GM18508 (cell line): ENCODE results near the gene RPL34.
A peak's percentile ranks its signal among the peaks of the same experiment; 100 is the strongest.
"Not testable (repeated sequence)": the region's sequence is repeated elsewhere in the genome, so short reads cannot be mapped to it uniquely, and the experiment has no call there.

Experiments
- ATAC-seq: cut with Tn5 transposase; IDR thresholded peaks from one replicate; pipeline ENCODE4 v1.9.1; 2021; ENCODE audit warnings: moderate number of reproducible peaks; ENCODE audit not compliant: insufficient read depth, unreplicated experiment

RPL34 gene

DNA sequence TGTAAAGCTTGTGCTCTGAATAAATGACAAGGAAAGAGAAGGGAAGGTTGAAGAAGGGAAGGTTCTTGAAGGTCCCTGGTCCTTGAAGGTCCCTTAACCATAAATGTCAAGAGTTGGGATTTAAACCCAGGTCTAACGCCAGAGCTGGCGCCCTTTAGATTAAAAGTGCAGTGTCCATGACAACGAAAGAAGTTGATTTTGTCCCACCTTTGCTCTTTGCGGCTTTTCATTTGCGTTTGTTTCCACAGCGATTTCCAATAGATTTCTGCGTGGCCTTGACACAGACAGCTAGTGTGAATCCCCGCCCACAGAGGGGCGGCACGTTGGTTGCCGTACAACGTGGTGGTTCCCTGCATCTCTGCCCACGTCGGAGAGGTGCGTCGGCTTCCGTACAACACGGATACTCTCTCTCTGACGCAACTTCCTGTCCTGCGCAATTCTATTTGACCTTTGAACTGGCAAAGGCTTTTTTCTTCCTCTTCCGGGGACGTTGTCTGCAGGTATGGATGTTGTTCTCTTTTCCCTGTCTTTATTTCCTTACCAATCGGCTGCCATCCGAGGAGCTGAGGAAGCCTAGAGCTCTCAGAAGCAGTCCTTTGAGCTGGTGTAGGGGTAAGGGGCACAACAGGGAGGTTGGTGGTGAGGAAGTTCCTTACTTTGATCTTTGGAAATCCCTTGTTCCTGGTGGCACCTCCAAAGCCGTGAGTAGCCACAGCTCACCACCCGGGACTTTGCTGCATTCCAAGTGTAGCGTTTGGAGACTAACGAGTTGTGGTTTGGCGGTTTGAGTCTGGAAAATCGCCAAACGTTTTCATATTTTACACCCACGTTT, at the start of gene RPL34:
RPL34 (plus strand) TSS at position 476 of the 832 bp plus-strand sequence. CDS start 1,384 bp downstream, outside the sequence.
- ATAC-seq, result peak; percentile 100

GRCh38 chr4:108570993-108571569, 49.3 kb upstream of the RPL34 start:
- no peak for ATAC-seq

GRCh38 chr4:108574402-108574801, 46.0 kb upstream of the RPL34 start:
- ATAC-seq, result no peak

- ATAC-seq, result no peak
Observed at GRCh38 chr4:108581083-108581482, 39.3 kb upstream of the RPL34 start.

- no peak for ATAC-seq
Observed at GRCh38 chr4:108586778-108587177, 33.6 kb upstream of the RPL34 start.

DNA sequence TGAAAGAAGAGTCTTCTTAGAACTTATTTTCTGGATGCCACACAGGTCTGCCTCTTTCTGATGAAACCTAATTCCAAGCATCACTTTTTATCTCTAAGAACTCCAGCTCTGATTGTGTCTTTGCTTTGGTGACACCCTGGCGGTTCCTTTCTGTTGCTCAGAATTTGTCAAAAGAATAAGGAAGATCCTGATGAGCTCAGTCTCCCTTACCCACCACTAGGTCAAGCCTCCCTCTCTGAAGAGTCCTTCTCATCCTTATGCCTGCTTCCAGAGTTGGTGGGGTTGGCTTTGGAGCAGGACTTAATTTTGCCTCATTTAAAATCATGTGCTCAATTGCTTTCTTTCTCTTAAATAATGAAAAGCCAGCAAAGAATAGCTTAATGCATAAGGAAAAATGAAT, 31.5 kb upstream of the RPL34 start:
- no peak for ATAC-seq

DNA sequence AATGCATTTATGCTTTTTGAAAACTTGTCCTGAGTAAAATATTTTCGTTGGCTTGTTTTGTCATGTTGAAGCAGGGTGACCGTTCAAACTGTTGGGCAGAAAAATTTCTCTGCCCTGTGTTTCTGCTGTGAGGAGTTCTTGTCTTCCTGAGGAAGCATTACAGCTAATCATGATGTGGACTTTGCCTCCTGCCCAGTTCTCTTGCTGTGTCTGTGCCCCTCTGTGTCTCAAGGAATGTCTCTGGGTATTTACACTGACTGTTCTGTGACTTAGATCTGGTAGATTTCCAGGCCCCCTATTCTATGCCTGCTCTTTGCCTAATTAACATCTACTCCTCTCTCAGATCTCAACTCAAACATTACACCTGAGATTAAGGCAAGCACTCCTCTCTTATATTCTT, 30.4 kb upstream of the RPL34 start:
- ATAC-seq, result no peak

DNA sequence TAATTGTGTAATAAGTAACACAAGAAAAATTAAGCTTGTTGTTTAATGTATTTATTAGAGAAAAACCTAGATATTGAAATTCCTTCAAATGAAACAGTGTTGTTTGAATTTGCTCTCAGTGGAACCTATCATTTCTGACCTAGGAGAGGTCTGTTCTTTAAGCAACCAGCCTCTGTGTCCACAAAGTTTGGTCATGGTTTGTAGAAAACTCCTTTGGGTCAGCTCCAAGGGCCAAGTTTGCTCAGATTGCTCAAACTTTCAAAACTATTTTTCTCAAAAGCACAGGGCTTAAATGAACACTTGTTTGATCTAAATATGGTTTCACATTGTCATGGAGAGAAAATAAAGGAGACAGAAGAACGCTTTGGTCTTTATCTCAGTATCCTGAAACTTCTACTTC, 29.6 kb upstream of the RPL34 start:
- no peak for ATAC-seq

DNA sequence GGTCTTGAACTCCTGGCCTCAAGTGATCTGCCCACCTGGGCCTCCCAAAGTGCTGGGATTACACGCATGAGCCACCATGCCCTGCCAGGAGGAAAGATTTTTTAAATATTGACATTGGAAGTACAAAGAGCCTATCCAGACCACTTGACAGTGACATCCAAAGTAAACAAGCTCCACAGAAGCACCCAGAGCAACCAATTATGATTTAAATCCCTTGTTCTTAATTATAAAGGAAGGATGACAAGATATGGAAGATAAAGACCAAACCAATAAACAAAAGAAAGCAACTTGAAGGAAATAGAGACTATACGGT, 27.7 kb upstream of the RPL34 start:
- ATAC-seq, result no peak

- ATAC-seq, result not testable (repeated sequence)
Observed at GRCh38 chr4:108594296-108594695, 26.1 kb upstream of the RPL34 start.

- no peak for ATAC-seq
Observed at GRCh38 chr4:108596344-108596743, 24.0 kb upstream of the RPL34 start.

DNA sequence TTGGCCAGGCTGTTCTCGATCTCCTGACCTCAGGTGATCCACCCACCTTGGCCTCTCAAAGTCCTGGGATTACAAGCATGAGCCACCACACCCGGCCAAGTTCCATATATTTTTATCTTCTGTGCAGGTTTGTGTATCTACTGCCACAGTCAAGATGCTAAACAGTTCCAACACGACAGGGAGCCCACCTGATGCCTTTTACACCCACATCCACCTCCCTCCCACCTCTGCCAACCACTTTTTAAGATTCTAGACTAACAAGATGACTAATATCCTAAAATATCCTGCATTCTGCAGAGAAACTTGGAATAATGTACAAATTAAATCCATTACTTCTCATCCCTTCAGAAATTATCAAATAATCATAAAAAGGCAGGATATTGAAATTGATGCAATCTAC, 19.3 kb upstream of the RPL34 start:
- ATAC-seq, result no peak

DNA sequence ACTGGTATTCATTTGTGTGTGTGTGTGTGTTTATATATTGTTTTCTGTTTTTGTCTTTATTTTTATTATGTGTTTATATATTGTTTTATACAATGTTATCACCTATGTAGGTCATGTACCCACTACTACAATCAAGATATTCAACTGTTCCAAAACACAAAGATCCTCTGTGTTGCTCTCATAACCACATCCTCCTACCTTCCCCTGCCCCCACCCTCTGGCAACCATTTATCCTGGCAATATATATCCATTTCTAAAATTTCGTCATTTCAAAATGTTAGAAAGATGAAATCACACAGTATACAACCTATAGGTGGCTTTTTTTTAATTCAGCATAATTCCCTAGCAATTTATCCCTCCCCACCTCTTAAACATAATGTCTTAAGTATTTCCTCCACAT, 18.8 kb upstream of the RPL34 start:
- ATAC-seq, result no peak

DNA sequence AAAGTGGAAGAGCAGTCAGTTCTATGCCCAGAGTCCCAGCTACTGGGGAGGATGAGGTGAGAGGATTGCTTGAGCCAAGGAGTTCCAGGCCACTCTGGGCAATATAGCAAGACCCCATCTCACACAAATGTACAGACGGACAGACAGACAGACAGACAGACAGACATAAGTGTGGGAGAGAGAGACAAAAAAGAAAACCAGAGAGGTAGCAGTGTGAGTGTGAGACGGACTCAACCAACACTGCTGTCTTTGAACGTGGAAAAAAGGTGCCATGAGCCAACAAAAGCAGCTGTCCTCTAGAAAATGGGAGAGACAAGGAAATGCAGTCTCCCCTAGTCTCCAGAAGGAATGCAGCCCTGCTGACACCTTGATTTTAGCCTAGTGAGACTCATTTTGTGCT, 18.2 kb upstream of the RPL34 start:
- no peak for ATAC-seq

GRCh38 chr4:108607079-108607815, 13.1 kb upstream of the RPL34 start:
- no peak for ATAC-seq

GRCh38 chr4:108611365-108611764, 9.0 kb upstream of the RPL34 start:
- no peak for ATAC-seq

DNA sequence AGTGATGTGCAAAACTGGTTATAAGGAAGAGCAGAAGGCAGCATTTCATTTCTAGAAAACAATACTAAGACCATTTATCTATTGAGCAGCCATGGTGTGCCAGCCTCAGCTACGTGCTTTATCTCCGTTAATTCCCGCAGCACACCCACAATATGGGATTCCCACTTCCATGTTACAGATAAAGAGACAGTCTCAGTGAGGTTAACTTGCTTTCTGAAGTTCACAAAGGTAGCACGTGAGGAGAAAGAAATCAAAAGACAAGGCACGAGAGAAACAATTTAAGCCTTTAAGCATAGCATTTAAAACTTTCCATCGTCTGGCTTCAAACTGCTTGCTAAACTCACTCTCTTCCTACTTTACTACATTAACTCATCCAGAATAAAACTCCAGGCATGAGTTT, 8.0 kb upstream of the RPL34 start:
- no peak for ATAC-seq

DNA sequence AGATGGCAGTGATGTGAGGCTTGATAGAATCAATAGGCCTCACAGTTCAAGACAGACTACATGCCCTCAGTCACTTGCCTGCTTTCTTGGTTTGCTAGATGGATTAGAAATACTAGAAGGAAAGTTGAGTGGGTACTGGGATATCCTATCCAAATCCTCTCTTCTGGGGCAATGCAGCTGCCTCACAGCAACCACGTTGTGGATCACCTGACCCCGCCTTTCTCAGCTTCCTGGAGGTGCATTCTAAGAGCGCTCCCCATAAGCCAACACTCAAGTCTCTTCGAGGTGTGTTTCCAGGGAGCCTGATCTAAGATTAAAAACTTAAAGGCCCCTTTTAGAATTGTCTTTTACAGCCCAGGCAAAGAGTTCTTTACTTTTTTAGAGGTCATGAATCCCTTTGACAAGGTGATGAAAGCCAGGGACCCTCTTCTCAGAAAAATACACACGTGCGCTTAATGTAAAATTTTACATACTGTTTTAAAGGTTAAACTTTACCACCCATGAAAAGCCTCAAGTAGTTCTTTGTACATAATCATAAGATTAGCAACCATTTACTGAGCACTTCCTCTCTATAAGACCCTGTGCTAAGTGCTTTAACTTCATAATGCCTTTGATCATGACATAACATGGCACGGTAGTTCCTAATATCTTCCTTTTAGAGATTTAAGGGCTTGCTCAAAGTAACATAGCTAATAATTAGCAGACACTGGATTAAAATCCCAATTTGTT, 840 bp upstream of the RPL34 start:
- ATAC-seq, result peak; percentile 1

DNA sequence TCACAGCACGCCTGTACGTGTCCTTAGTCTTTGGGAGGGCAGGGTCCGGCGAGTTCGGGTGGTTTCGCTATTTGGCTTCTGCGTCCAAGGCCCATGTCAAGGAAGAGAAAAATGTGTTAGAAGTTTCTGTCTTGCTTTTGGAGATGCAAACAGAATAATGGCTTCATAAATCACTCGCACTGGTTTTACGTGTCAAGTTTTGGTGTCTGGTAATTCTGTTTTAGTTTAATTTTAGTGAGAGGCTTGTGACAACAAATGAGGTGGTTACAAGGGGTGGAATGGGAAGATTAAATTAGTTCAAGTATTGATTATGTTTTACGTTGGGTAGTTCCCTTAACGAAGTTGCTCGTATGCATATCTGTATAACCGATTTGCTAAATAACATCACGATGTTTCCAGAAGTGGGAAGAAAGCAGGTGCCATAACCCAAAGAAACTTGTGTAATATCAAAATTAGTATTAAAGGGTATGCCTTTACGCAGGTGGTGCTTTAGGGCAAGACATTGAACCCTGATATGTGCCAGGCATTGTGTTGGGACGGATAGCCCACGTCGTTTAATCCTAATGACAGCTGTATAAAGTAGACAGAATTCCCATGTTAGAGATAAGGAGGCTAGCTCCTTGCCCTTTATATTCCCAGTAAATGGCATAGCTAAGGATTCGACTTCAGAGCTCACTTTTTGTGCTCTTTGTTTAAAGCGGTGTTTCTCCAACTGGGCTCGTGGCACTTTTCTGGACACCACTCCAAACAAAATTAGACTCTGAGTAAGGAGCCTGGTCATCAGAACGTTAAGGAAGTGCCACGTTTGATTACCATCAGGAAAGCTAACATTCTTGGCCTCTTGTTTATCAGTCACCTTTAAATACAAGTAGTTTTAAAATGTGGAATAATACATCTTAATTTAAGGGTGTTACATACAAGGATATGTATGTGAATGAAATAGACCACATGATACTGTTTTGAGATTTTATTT, 843 bp downstream of the RPL34 start:
- ATAC-seq, result no peak

GRCh38 chr4:108622022-108622421, 1.6 kb downstream of the RPL34 start:
- ATAC-seq, result no peak
